Gastroesophageal sphincter (tissue), 3 donors: ENCODE results near the gene EIF1AX.

ENCODE experiments used
- POLR2AphosphoS5 ChIP-seq: sonication (generic); formaldehyde crosslinking; IDR thresholded peaks from one replicate; pipeline ENCODE4 v1.6.1; 2017; ENCODE audit warnings: antibody characterized with exemption
- TF ChIP-seq, protein P1 (sequence below), 4 experiments: fragments of 200-600 bp in 2 of 4; fragments of 450-650 bp in 2 of 4; sonication (generic) in 1 of 4; IDR thresholded peaks; one replicate each; pipeline ENCODE4 v1.5.1; 2017 to 2019; ENCODE audit warnings: antibody characterized with exemption in 4 of 4, mild to moderate bottlenecking in 2 of 4, moderate library complexity in 2 of 4

GRCh38 chrX:20112022-20112774 lies 29.4 kb downstream of the EIF1AX start:
- TF ChIP-seq, protein P1, sequence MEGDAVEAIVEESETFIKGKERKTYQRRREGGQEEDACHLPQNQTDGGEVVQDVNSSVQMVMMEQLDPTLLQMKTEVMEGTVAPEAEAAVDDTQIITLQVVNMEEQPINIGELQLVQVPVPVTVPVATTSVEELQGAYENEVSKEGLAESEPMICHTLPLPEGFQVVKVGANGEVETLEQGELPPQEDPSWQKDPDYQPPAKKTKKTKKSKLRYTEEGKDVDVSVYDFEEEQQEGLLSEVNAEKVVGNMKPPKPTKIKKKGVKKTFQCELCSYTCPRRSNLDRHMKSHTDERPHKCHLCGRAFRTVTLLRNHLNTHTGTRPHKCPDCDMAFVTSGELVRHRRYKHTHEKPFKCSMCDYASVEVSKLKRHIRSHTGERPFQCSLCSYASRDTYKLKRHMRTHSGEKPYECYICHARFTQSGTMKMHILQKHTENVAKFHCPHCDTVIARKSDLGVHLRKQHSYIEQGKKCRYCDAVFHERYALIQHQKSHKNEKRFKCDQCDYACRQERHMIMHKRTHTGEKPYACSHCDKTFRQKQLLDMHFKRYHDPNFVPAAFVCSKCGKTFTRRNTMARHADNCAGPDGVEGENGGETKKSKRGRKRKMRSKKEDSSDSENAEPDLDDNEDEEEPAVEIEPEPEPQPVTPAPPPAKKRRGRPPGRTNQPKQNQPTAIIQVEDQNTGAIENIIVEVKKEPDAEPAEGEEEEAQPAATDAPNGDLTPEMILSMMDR (IDR thresholded peaks at IDR 0.05) = no peak
- TF ChIP-seq POLR2AphosphoS5 = no peak
